A549 (cell line): ENCODE data around the gene LIMCH1. TPM values are rescaled to one million over a fixed set of nuclear protein-coding genes. Genes with fewer than 3 reads are reported as not detected.

Source experiments
- ATAC-seq, 2 experiments: fragments of 200-7000 bp in 1 of 2; fragments of >200 bp in 1 of 2; cut with Nextera tagmentation in 1 of 2; cut with Tn5 transposase in 1 of 2; 3 replicates each; pipeline versions ENCODE4 v1.8.0 to v1.9.1; 2018 to 2020; ENCODE audit warnings: mild to moderate bottlenecking in 1 of 2, moderate library complexity in 1 of 2
- CTCF ChIA-PET: fragments of 300-600 bp; sonication (Branson Sonifier 250); formaldehyde crosslinking; extraction: SDS; loops from one replicate; lab custom pipeline; 2021; ENCODE audit warnings: antibody characterized with exemption, inconsistent platforms; lab: Yijun Ruan, JAX
- POLR2A ChIA-PET: fragments of 350-600 bp; formaldehyde crosslinking; extraction: SDS; loops from one replicate; lab custom pipeline; 2021; ENCODE audit warnings: antibody characterized with exemption, inconsistent platforms; lab: Yijun Ruan, JAX
- DNase-seq, 2 experiments: peaks; one replicate each; pipeline versions ENCODE4 v3.0.0 to v3.0.0-alpha.2; 2011 to 2016; ENCODE audit warnings: low read depth in 1 of 2, low spot score in 1 of 2
- FAIRE-seq: peaks from 2 replicates; lab custom pipeline; 2011; peaks lifted over from hg19 to GRCh38; lab: Jason Lieb, UNC
- H3K27ac ChIP-seq, 2 experiments: fragments of >200 bp; sonication (Bioruptor Twin); formaldehyde crosslinking; 3 replicates each; pipeline ENCODE4 v1.5.1; 2016 to 2017
- H3K4me1 ChIP-seq: fragments of >200 bp; sonication (Bioruptor Twin); formaldehyde crosslinking; 3 replicates; pipeline ENCODE4 v1.6.1; 2016
- H3K4me2 ChIP-seq: fragments of >200 bp; sonication (Bioruptor Twin); formaldehyde crosslinking; 3 replicates; pipeline ENCODE4 v1.6.1; 2016
- H3K4me3 ChIP-seq: fragments of >200 bp; sonication (Bioruptor Twin); formaldehyde crosslinking; 3 replicates; pipeline ENCODE4 v1.5.1; 2016
- H3K9me3 ChIP-seq: fragments of >200 bp; sonication (Bioruptor Twin); formaldehyde crosslinking; 3 replicates; pipeline ENCODE4 v1.6.1; 2016
- ATOH8 ChIP-seq: fragments of 250-450 bp; sonication (Bioruptor Pico); IDR thresholded peaks from 2 replicates; pipeline ENCODE4 v1.5.0; 2020; ENCODE audit warnings: low read depth, mild to moderate bottlenecking, moderate library complexity
- BCL3 ChIP-seq: fragments of >200 bp; sonication (Bioruptor Twin); formaldehyde crosslinking; IDR thresholded peaks from 3 replicates; pipeline ENCODE4 v1.6.1; 2016
- CEBPB ChIP-seq, 2 experiments: fragments of >200 bp in 1 of 2; sonication (Bioruptor Twin) in 1 of 2; formaldehyde crosslinking in 1 of 2; IDR thresholded peaks; 2 replicates each; pipeline ENCODE4 v1.6.1; 2012 to 2016
- CHD2 ChIP-seq: fragments of 150-350 bp; IDR thresholded peaks from 2 replicates; pipeline ENCODE4 v1.6.1; 2014; ENCODE audit warnings: low read length; ENCODE audit not compliant: partially characterized antibody
- CHD4 ChIP-seq: fragments of 200-600 bp; sonication (generic); IDR thresholded peaks from 2 replicates; pipeline ENCODE4 v1.6.1; 2016; ENCODE audit warnings: antibody characterized with exemption, mild to moderate bottlenecking, borderline replicate concordance
- E2F6 ChIP-seq: IDR thresholded peaks from 2 replicates; pipeline ENCODE4 v1.6.1; 2012; ENCODE audit warnings: low read depth, borderline replicate concordance
- ELK1 ChIP-seq: fragments of 150-350 bp; IDR thresholded peaks from 2 replicates; pipeline ENCODE4 v1.6.1; 2014; ENCODE audit warnings: low read depth, mild to moderate bottlenecking, low read length
- FOSL2 ChIP-seq, 2 experiments: fragments of 450-650 bp in 1 of 2; fragments of >200 bp in 1 of 2; sonication (Bioruptor Twin) in 1 of 2; formaldehyde crosslinking; IDR thresholded peaks; 2 replicates each; pipeline versions ENCODE4 v1.5.0 to v1.6.1; 2016 to 2020; ENCODE audit warnings: mild to moderate bottlenecking in 1 of 2, moderate library complexity in 1 of 2
- FOXS1 ChIP-seq: fragments of 250-450 bp; sonication (Bioruptor Pico); IDR thresholded peaks from 2 replicates; pipeline ENCODE4 v1.5.0; 2020; ENCODE audit warnings: mild to moderate bottlenecking, moderate library complexity
- GATA3 ChIP-seq: IDR thresholded peaks from 2 replicates; pipeline ENCODE4 v1.6.1; 2012; ENCODE audit warnings: borderline replicate concordance
- HEYL ChIP-seq: fragments of 250-450 bp; sonication (Bioruptor Pico); IDR thresholded peaks from 2 replicates; pipeline ENCODE4 v1.8.0; 2021; ENCODE audit warnings: mild to moderate bottlenecking, moderate library complexity
- HMGXB4 ChIP-seq: fragments of 250-450 bp; sonication (Bioruptor Pico); IDR thresholded peaks from 2 replicates; pipeline ENCODE4 v1.5.0; 2021; ENCODE audit warnings: mild to moderate bottlenecking, moderate library complexity, borderline replicate concordance
- HOXB13 ChIP-seq: fragments of 250-450 bp; sonication (Bioruptor Pico); IDR thresholded peaks from 2 replicates; pipeline ENCODE4 v1.5.0; 2020; ENCODE audit warnings: low read depth, mild to moderate bottlenecking, moderate library complexity
- KDM1A ChIP-seq: fragments of 200-600 bp; sonication (generic); IDR thresholded peaks from 2 replicates; pipeline ENCODE4 v1.6.1; 2016; ENCODE audit warnings: low read depth, mild to moderate bottlenecking
- KDM5A ChIP-seq: fragments of 200-600 bp; sonication (generic); IDR thresholded peaks from 2 replicates; pipeline ENCODE4 v1.6.1; 2016; ENCODE audit warnings: antibody characterized with exemption, mild to moderate bottlenecking
- MAX ChIP-seq: IDR thresholded peaks from 2 replicates; pipeline ENCODE4 v1.6.1; 2012
- MYC ChIP-seq: IDR thresholded peaks from 2 replicates; pipeline ENCODE4 v1.6.1; 2012; ENCODE audit warnings: mild to moderate bottlenecking, inconsistent platforms, low read length, improper control_type of control experiment, borderline replicate concordance
- NFE2L2 ChIP-seq: fragments of 150-350 bp; conservative IDR thresholded peaks from 2 replicates; pipeline ENCODE4 v1.6.1; 2014; ENCODE audit warnings: low read length
- RARB ChIP-seq: fragments of 250-450 bp; sonication (Bioruptor Pico); IDR thresholded peaks from 2 replicates; pipeline ENCODE4 v1.8.0; 2021; ENCODE audit warnings: mild to moderate bottlenecking, moderate library complexity
- RCOR1 ChIP-seq: fragments of 150-350 bp; IDR thresholded peaks from 2 replicates; pipeline ENCODE4 v1.6.1; 2014; ENCODE audit warnings: antibody characterized with exemption, low read length, low read depth
- REST ChIP-seq: fragments of 200-600 bp; sonication (generic); IDR thresholded peaks from 2 replicates; pipeline ENCODE4 v1.6.1; 2016; ENCODE audit warnings: antibody characterized with exemption, mild to moderate bottlenecking, moderate library complexity
- RFX5 ChIP-seq: fragments of 450-650 bp; IDR thresholded peaks from 2 replicates; pipeline ENCODE4 v1.7.1; 2014; ENCODE audit warnings: antibody characterized with exemption, mild to moderate bottlenecking, moderate library complexity
- ZSCAN20 ChIP-seq: fragments of 250-450 bp; sonication (Bioruptor Pico); IDR thresholded peaks from 2 replicates; pipeline ENCODE4 v1.8.0; 2022; ENCODE audit warnings: mild to moderate bottlenecking, moderate library complexity
- WGBS: methylation state at CpG from one replicate; pipeline ENCODE4 v1.1.6; 2017; ENCODE audit errors: missing lambda C conversion rate; 5-methylcytosine and 5-hydroxymethylcytosine counted together
- polyA plus RNA-seq, 4 experiments: library from polyadenylated mRNA; depleted of rRNA in 3 of 4; stranded (reverse); fragments of >200 nt; fragmentation: RNase III in 1 of 4; extraction: RNeasy Plus Mini Kit Qiagen cat#74134 plus additional on column Dnase treatment in 1 of 4; gene quantifications; 2 replicates in 3 of 4; 3 replicates in 1 of 4; pipeline ENCODE4 v1.2.3, GENCODE V29; 2011 to 2017

LIMCH1 gene
- polyA plus RNA-seq, 2 of the 4 experiments (the other 2 are of a cell fraction), result 52.9 to 88.9 TPM

GRCh38 chr4:41540687-41541086, 2.7 kb downstream of the LIMCH1 start (continued):
- TF ChIP-seq HMGXB4 (CRISPR knock-in tag) (no peak), RCOR1 (no peak), MAX (no peak), BCL3 (no peak)

- TF ChIP-seq HMGXB4 (CRISPR knock-in tag) (no peak), HOXB13 (CRISPR knock-in tag) (no peak), REST (no peak), GATA3 (no peak), NFE2L2 (no peak), CHD4 (no peak), ATOH8 (CRISPR knock-in tag) (no peak), ZSCAN20 (CRISPR knock-in tag) (no peak), ELK1 (no peak), RARB (CRISPR knock-in tag) (no peak), MYC (no peak), E2F6 (no peak), RFX5 (no peak), FOSL2 (IDR thresholded peaks at IDR 0.05) (no peak), FOSL2 (CRISPR knock-in tag; IDR thresholded peaks at IDR 0.05) (no peak), KDM5A (no peak), CHD2 (no peak), CEBPB (IDR thresholded peaks at IDR 0.05) (no peak), HEYL (CRISPR knock-in tag) (no peak), FOXS1 (CRISPR knock-in tag) (no peak), KDM1A (no peak)
- peak overlapping the region in 1 of 2 experiments; percentile 62; a peak in 4 of 6 replicates for H3K27ac ChIP-seq
- WGBS, result 50% methylated on average over 2 of the region's 7 CpGs
- H3K4me1 ChIP-seq, result peaks cover 63% of the 10 kb centered on the region
- H3K4me2 ChIP-seq, result peak overlapping the region; percentile 26; the same call in 1 of the 3 replicates
- ChIA-PET POLR2A (no interaction called here), CTCF (interaction anchor here (2.0 kb wide), 1 partner anchor 261 kb away, joined by 4 read pairs; no protein-coding TSS in a partner anchor)
- DNase-seq (no peak), ATAC-seq (no peak), FAIRE-seq (no peak)
- no peak overlapping the region for H3K4me3 ChIP-seq
- H3K9me3 ChIP-seq, result no peaks in the 10 kb centered on the region
These were observed 3.7 kb downstream of the LIMCH1 start for GRCh38 chr4:41541687-41542094.
